ENCODE measurements around the gene RAD51D.

DNA sequence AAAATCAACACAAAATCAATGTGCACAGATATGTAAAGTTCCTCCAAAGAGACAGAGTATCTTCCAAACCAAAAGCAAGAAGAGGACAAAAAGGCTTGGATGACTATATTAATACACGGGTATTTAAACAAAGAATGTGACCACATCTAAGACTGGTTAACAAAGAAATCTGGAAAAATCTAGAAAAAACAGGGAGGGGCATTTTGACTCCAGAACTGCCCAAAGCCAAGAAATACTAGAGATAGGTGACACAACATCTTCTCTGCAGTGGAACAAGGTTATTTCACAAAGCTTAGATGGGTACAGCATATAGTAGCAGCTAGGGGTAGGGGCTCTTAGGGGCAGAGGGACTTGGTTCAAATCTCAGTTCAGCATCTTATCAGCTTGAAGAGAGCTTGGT is 66.5 kb downstream of the RAD51D start:
- TF ChIP-seq, protein P1, sequence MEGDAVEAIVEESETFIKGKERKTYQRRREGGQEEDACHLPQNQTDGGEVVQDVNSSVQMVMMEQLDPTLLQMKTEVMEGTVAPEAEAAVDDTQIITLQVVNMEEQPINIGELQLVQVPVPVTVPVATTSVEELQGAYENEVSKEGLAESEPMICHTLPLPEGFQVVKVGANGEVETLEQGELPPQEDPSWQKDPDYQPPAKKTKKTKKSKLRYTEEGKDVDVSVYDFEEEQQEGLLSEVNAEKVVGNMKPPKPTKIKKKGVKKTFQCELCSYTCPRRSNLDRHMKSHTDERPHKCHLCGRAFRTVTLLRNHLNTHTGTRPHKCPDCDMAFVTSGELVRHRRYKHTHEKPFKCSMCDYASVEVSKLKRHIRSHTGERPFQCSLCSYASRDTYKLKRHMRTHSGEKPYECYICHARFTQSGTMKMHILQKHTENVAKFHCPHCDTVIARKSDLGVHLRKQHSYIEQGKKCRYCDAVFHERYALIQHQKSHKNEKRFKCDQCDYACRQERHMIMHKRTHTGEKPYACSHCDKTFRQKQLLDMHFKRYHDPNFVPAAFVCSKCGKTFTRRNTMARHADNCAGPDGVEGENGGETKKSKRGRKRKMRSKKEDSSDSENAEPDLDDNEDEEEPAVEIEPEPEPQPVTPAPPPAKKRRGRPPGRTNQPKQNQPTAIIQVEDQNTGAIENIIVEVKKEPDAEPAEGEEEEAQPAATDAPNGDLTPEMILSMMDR (IDR thresholded peaks at IDR 0.05; ENCODE audit: low read depth, low read length): no peak
- TF ChIP-seq, protein P2, sequence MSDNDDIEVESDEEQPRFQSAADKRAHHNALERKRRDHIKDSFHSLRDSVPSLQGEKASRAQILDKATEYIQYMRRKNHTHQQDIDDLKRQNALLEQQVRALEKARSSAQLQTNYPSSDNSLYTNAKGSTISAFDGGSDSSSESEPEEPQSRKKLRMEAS (IDR thresholded peaks at IDR 0.05; ENCODE audit: low read depth, low read length): no peak
- no peak for TF ChIP-seq POLR2A (IDR thresholded peaks at IDR 0.05; ENCODE audit: extremely low read depth, insufficient read length)
- no peak for TF ChIP-seq MYC (IDR thresholded peaks at IDR 0.05; ENCODE audit: low read depth, low read length)

Data from NB4 (cell line).